PC-9 (cell line): ENCODE measurements around the gene SLC7A4.

Experiments used
- CTCF ChIP-seq: fragments of 200-600 bp; sonication (generic); conservative IDR thresholded peaks from 2 replicates; pipeline ENCODE4 v1.6.1; 2017; ENCODE audit warnings: mixed run types, antibody characterized with exemption, mild to moderate bottlenecking, moderate library complexity
- EZH2 ChIP-seq: fragments of 200-600 bp; sonication (generic); IDR thresholded peaks from 2 replicates; pipeline ENCODE4 v1.8.0; 2017; ENCODE audit warnings: antibody characterized with exemption, low read depth

GRCh38 chr22:21077884-21078508 lies 45.6 kb upstream of the SLC7A4 start:
- no peak for TF ChIP-seq EZH2
- TF ChIP-seq CTCF: no peak
